GM15510 (cell line): ENCODE measurements around the gene HSPG2.
A peak's percentile ranks its signal among the peaks of the same experiment; 100 is the strongest.

ENCODE experiments used
- POLR2A ChIP-seq: IDR thresholded peaks from 3 replicates; pipeline ENCODE4 v1.6.1; 2011; ENCODE audit warnings: borderline replicate concordance; ENCODE audit not compliant: insufficient read length; ENCODE audit errors: extremely low read depth

The HSPG2 gene

GRCh38 chr1:21864730-21865129 is 72.4 kb downstream of the HSPG2 start:
- TF ChIP-seq POLR2A, result no peak

DNA sequence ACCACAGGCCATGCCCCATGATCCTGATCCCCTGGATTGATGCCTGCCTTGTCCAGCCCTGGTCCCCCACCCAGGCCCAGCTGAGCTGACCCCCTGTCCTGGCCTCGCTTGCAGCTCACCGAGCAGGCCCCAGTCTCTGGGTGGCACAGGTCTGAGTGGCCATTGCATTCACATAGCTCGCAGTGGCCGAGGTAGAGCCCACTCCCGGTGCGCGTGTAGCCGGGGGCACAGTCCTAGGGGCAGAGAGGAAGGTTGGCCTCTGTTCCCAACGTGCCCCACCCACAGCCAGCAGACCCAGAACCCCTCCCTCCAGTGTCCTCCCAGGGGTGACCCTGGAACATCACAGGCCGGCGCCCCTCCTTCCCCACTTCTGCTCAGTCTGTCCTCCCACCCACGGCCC is 73.1 kb downstream of the HSPG2 start:
- TF ChIP-seq POLR2A, result no peak

GRCh38 chr1:21861602-21862429 is 75.3 kb downstream of the HSPG2 start:
- no peak for TF ChIP-seq POLR2A

DNA sequence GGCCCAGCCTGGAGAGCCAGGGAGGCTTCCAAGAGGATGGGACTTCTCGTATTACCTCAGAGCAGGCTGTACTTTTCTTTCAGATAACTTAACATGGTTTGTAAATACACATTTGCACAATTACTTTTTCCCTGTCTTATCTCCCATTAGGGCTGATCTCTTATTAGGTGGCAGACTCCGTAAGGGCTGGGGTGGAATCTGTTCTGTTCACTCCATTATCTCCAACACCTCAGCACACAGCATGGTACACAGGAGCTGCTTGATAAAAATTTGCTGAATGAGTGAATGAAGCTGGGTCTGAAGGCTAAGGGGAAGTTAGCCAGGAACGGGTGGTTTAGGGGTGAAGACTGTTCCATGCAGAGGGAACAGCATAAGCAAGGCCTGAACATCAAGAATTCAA is 76.1 kb downstream of the HSPG2 start:
- no peak for TF ChIP-seq POLR2A

GRCh38 chr1:21859669-21860179 is 77.4 kb downstream of the HSPG2 start:
- TF ChIP-seq POLR2A, result no peak

GRCh38 chr1:21857840-21858670 is 79.1 kb downstream of the HSPG2 start:
- no peak for TF ChIP-seq POLR2A

DNA sequence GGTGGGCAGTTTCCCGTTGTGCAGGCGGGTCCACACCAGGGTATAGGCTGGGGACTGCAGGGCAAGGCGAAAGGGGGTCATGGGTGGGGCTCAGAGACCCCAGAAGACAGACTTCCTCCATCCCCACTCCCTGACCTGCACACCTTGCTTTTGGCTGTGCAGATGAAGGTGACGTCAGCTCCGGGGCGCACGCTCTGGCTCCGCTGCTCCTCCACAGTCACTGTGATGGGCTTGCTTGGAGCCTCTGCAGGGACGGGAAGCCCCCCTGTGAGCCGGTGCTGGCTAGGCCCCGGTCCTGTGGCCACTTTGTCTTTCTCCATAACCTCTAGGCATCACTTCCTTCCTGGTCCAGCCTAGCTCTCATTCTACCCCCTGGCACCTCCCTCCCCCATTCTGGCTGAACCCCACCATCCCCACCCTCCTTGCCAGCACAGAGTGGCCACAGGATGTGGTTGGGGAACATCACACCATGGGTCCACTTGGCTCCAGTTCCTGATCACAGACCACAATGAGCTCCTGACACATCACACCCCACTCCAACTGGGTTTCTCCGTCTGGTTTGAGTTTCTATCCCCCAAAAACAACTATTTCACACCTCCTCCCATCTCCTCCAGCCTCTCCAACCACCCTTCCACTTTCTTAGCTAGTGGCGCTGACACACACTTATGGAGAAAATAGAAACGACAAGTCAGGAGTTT is 79.8 kb downstream of the HSPG2 start:
- no peak for TF ChIP-seq POLR2A

- no peak for TF ChIP-seq POLR2A
These were observed 81.6 kb downstream of the HSPG2 start for GRCh38 chr1:21855257-21856096.

- no peak for TF ChIP-seq POLR2A
These were observed 82.4 kb downstream of the HSPG2 start for GRCh38 chr1:21854751-21855131.

- TF ChIP-seq POLR2A, result no peak
These were observed 82.9 kb downstream of the HSPG2 start for GRCh38 chr1:21854090-21854750.

DNA sequence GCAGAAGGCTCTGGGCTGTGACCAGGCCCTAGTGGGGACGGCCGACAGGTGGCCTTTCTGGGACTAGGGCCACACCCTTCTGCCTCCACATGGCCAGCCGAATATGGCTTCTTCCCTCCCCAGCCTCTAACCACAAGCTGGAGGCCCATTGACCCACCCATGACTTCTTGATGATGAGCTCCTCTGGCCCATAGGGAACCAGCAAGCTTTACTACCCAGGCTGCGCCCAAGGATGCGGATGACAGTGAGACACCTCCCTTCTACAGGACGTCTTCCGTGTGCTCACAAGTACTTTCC is 84.0 kb downstream of the HSPG2 start:
- no peak for TF ChIP-seq POLR2A

DNA sequence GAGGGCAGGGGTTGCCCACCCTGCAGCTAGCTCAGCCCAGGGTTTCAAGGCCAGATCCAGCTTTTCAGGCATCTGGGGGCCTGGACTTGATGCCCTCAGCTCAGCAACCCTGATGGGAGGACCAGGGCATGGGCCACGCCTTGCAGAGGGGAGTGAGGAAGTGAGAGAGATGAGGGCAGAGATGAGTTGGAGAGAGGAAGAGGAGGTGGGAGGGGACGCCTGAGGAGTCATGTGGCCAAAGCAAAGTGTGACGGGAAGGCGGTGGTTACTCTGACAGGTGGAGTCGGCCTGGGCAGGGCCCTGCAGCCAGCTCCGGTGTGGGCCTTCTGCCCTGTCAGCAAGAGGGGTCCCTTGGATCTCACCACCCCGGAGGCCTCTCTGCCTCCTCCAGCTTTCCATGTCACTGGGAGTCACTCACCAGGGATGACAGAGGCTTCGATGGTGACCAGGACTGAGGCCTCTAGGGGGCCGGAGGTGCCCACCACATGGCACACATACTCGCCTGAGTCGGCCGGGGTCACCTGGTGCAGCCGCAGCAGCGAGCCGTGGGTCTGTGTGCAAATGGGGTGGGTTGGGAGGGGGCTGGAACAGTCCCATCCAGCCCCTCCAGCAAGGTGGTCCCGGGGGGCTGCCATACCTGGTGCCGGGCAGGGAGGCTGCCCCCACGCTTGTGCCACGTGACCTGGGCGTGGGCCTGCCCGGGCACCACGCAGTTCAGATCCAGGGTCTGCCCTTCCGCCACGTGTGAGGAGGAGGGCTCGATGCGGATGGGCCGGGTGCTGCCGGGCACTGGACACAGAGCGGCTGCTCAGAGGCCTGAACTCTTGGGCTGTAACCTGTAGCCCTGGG is 84.6 kb downstream of the HSPG2 start:
- TF ChIP-seq POLR2A, result peak; percentile 16
